DOHH2 (cell line): ENCODE data around the gene PPP6R1.

Experiments used
- CTCF ChIP-seq: fragments of 200-600 bp; sonication (generic); IDR thresholded peaks from one replicate; pipeline ENCODE4 v1.5.1; 2014; ENCODE audit warnings: antibody characterized with exemption, mild to moderate bottlenecking, low read depth, low read length; ENCODE audit not compliant: poor library complexity, severe bottlenecking
- EZH2phosphoT487 ChIP-seq: fragments of 200-600 bp; sonication (generic); IDR thresholded peaks from 2 replicates; pipeline ENCODE4 v1.6.1; 2017; ENCODE audit warnings: borderline replicate concordance, mild to moderate bottlenecking, antibody characterized with exemption, low read length, moderate library complexity, mixed read lengths

GRCh38 chr19:55199620-55200204 lies 59.1 kb downstream of the PPP6R1 start:
- TF ChIP-seq EZH2phosphoT487: no peak
- TF ChIP-seq CTCF: no peak
